IPS-15b (cell line): ENCODE results near the gene MMP26.
"Not testable (repeated sequence)": the region's sequence is repeated elsewhere in the genome, so short reads cannot be mapped to it uniquely, and the experiment has no call there.

ENCODE experiments used
- H3K27me3 ChIP-seq: one replicate; pipeline ENCODE4 v1.6.1; 2013; ENCODE audit warnings: low read length; ENCODE audit not compliant: control insufficient read depth, insufficient read depth
- H3K36me3 ChIP-seq: one replicate; pipeline ENCODE4 v1.6.1; 2013; ENCODE audit warnings: low read length; ENCODE audit not compliant: control insufficient read depth, insufficient read depth
- H3K4me1 ChIP-seq: one replicate; pipeline ENCODE4 v1.6.1; 2013; ENCODE audit warnings: mild to moderate bottlenecking, low read length; ENCODE audit not compliant: control insufficient read depth, insufficient read depth
- H3K4me3 ChIP-seq: one replicate; pipeline ENCODE4 v1.5.1; 2013; ENCODE audit warnings: low read depth, low read length
- H3K9ac ChIP-seq: one replicate; pipeline ENCODE4 v1.6.1; 2013; ENCODE audit warnings: low read depth, mild to moderate bottlenecking, low read length
- H3K9me3 ChIP-seq: one replicate; pipeline ENCODE4 v1.6.1; 2013; ENCODE audit warnings: mild to moderate bottlenecking, low read length; ENCODE audit not compliant: control insufficient read depth, insufficient read depth

Gene MMP26

GRCh38 chr11:4682623-4683419 is 21.8 kb upstream of the MMP26 start:
- H3K27me3 ChIP-seq: no peaks in the 10 kb centered on the region
- H3K36me3 ChIP-seq: no peaks in the 10 kb centered on the region
- no peaks in the 10 kb centered on the region for H3K4me1 ChIP-seq
- no peak overlapping the region for H3K9ac ChIP-seq
- H3K4me3 ChIP-seq: no peak overlapping the region
- H3K9me3 ChIP-seq: no peaks in the 10 kb centered on the region

- Histone ChIP-seq H3K4me1 (no peaks in the 10 kb centered on the region), H3K9me3 (no peaks in the 10 kb centered on the region), H3K9ac (no peak overlapping the region), H3K36me3 (no peaks in the 10 kb centered on the region), H3K4me3 (no peak overlapping the region), H3K27me3 (no peaks in the 10 kb centered on the region)
These were observed 19.8 kb upstream of the MMP26 start for GRCh38 chr11:4684631-4685285.

- no peak overlapping the region for H3K4me3 ChIP-seq
- H3K27me3 ChIP-seq: no peaks in the 10 kb centered on the region
- no peaks in the 10 kb centered on the region for H3K36me3 ChIP-seq
- no peaks in the 10 kb centered on the region for H3K9me3 ChIP-seq
- H3K4me1 ChIP-seq: no peaks in the 10 kb centered on the region
- no peak overlapping the region for H3K9ac ChIP-seq
These were observed 9.1 kb upstream of the MMP26 start for GRCh38 chr11:4695442-4695841.

- H3K9me3 ChIP-seq: no peaks in the 10 kb centered on the region
- H3K9ac ChIP-seq: no peak within 1 kb of the TSS
- H3K4me1 ChIP-seq: no peaks in the 10 kb centered on the region
- H3K36me3 ChIP-seq: no peaks in the 10 kb centered on the region
- no peak within 1 kb of the TSS for H3K4me3 ChIP-seq
- H3K27me3 ChIP-seq: no peaks in the 10 kb centered on the region
These were observed 7.0 kb upstream of the MMP26 start, which contains the start of gene OR51E2 for GRCh38 chr11:4697585-4697984. Gene OR51E2, minus strand, starts transcription at chr11:4697853. Its CDS starts 15,142 bp downstream, at chr11:4682711.

- peaks cover 10% of the 10 kb centered on the region for H3K4me1 ChIP-seq
- H3K27me3 ChIP-seq: no peaks in the 10 kb centered on the region
- H3K4me3 ChIP-seq: no peak overlapping the region
- no peaks in the 10 kb centered on the region for H3K9me3 ChIP-seq
- H3K36me3 ChIP-seq: no peaks in the 10 kb centered on the region
- H3K9ac ChIP-seq: no peak overlapping the region
These were observed 4.7 kb upstream of the MMP26 start for GRCh38 chr11:4699697-4700435.

- Histone ChIP-seq H3K9ac (no peak overlapping the region), H3K4me1 (peaks cover 13% of the 10 kb centered on the region), H3K9me3 (no peaks in the 10 kb centered on the region), H3K4me3 (no peak overlapping the region), H3K27me3 (no peaks in the 10 kb centered on the region), H3K36me3 (no peaks in the 10 kb centered on the region)
These were observed 4.2 kb upstream of the MMP26 start for GRCh38 chr11:4700436-4700820.

- Histone ChIP-seq H3K9ac (no peak overlapping the region), H3K9me3 (no peaks in the 10 kb centered on the region), H3K4me1 (peaks cover 13% of the 10 kb centered on the region), H3K36me3 (no peaks in the 10 kb centered on the region), H3K4me3 (no peak overlapping the region), H3K27me3 (no peaks in the 10 kb centered on the region)
These were observed 278 bp downstream of the MMP26 start for GRCh38 chr11:4704790-4705334.

- no peak overlapping the region for H3K9ac ChIP-seq
- no peak overlapping the region for H3K4me3 ChIP-seq
- H3K36me3 ChIP-seq: no peaks in the 10 kb centered on the region
- peaks cover 5% of the 10 kb centered on the region for H3K4me1 ChIP-seq
- no peaks in the 10 kb centered on the region for H3K27me3 ChIP-seq
- no peaks in the 10 kb centered on the region for H3K9me3 ChIP-seq
These were observed 8.7 kb downstream of the MMP26 start for GRCh38 chr11:4713241-4713640.

- no peaks in the 10 kb centered on the region for H3K36me3 ChIP-seq
These were observed 9.7 kb downstream of the MMP26 start for GRCh38 chr11:4714300-4714699.

GRCh38 chr11:4722616-4723534 is 18.3 kb downstream of the MMP26 start:
- H3K4me3 ChIP-seq, H3K9ac ChIP-seq, H3K27me3 ChIP-seq, H3K36me3 ChIP-seq, H3K9me3 ChIP-seq, H3K4me1 ChIP-seq: not testable (repeated sequence)

More at GRCh38 chr11:4714300-4714699, 9.7 kb downstream of the MMP26 start:
- no peak overlapping the region for H3K9ac ChIP-seq
- no peak overlapping the region for H3K4me3 ChIP-seq
- peaks cover 5% of the 10 kb centered on the region for H3K4me1 ChIP-seq
- no peaks in the 10 kb centered on the region for H3K27me3 ChIP-seq
- H3K9me3 ChIP-seq: no peaks in the 10 kb centered on the region

- Histone ChIP-seq H3K4me3 (no peak overlapping the region), H3K36me3 (no peaks in the 10 kb centered on the region), H3K27me3 (no peaks in the 10 kb centered on the region), H3K4me1 (no peaks in the 10 kb centered on the region), H3K9me3 (no peaks in the 10 kb centered on the region), H3K9ac (no peak overlapping the region)
These were observed 22.6 kb downstream of the MMP26 start for GRCh38 chr11:4727171-4727570.
